Adrenal gland (tissue), 12 donors: Measurements from ENCODE around the gene ISG20L2. TPM values are rescaled to one million over a fixed set of nuclear protein-coding genes. Genes with fewer than 3 reads are reported as not detected.

Source experiments
- DNase-seq, 7 donors: peaks; one replicate each; pipeline ENCODE4 v3.0.0-alpha.2; 2019 to 2020
- H3K27ac ChIP-seq, 5 donors: fragments of 200-600 bp; sonication (generic) in 4 of 5; 1 replicate in 3 of 5; 2 replicates in 2 of 5; pipeline versions ENCODE4 v1.5.1 to v1.8.0; 2016 to 2020; ENCODE audit warnings: mild to moderate bottlenecking in 1 of 5
- H3K27me3 ChIP-seq: fragments of 200-600 bp; 2 replicates; pipeline ENCODE4 v1.8.0; 2021
- H3K36me3 ChIP-seq, 2 donors: fragments of 200-600 bp; replicated peaks in 1 of 2; 1 replicate in 1 of 2; 2 replicates in 1 of 2; pipeline versions ENCODE4 v1.5.1 to v1.8.0; 2018 to 2022
- H3K4me1 ChIP-seq, 2 donors: fragments of 200-600 bp; replicated peaks in 1 of 2; 1 replicate in 1 of 2; 2 replicates in 1 of 2; pipeline versions ENCODE4 v1.5.1 to v1.8.0; 2018 to 2021
- H3K4me3 ChIP-seq, 4 donors: fragments of 200-600 bp; sonication (generic) in 3 of 4; one replicate each; pipeline ENCODE4 v1.5.1; 2016 to 2018
- H3K9me3 ChIP-seq, 3 donors: fragments of 200-600 bp; sonication (generic) in 1 of 3; replicated peaks in 1 of 3; 1 replicate in 2 of 3; 2 replicates in 1 of 3; pipeline versions ENCODE4 v1.5.1 to v1.8.0; 2016 to 2021
- CTCF ChIP-seq, 6 experiments: fragments of 450-650 bp in 4 of 6; fragments of 200-600 bp in 2 of 6; sonication (generic) in 1 of 6; IDR thresholded peaks; 1 replicate in 5 of 6; 2 replicates in 1 of 6; pipeline versions ENCODE4 v1.5.1 to v1.8.0; 2016 to 2021; ENCODE audit warnings: antibody characterized with exemption in 6 of 6, mild to moderate bottlenecking in 2 of 6, moderate library complexity in 1 of 6
- POLR2A ChIP-seq, 2 donors: fragments of 450-650 bp; IDR thresholded peaks; one replicate each; pipeline ENCODE4 v1.6.1; 2017; ENCODE audit warnings: antibody characterized with exemption in 2 of 2, mild to moderate bottlenecking in 2 of 2, moderate library complexity in 1 of 2
- WGBS, 4 donors: extraction: QIAGEN DNeasy Blood & Tissue Kit in 2 of 4; methylation state at CpG; one replicate each; pipeline versions ENCODE4 v1.1.5 to v1.1.7; 2013 to 2017; 5-methylcytosine and 5-hydroxymethylcytosine counted together
- intact Hi-C, 2 donors: fragments of 100-400 bp; cut with DNase I; formaldehyde crosslinking; loops; one replicate each; pipeline versions ENCODE4 v1.14.1 to v1.15.0; 2022 to 2023
- polyA plus RNA-seq, 3 donors: library from polyadenylated mRNA; stranded (reverse); fragments of 200-250 nt in 2 of 3; fragments of 350-450 nt in 1 of 3; fragmentation: Illumina TruSeq in 1 of 3; extraction: RNeasy Lipid Tissue Mini Kit (QIAGEN cat#74804) in 1 of 3; gene quantifications; one replicate each; pipeline ENCODE4 v1.2.3, GENCODE V29; 2013 to 2014
- total RNA-seq, 9 donors: library from RNA; depleted of rRNA in 4 of 9; stranded (reverse); fragments of >200 nt in 4 of 9; fragments of 120-200 nt in 1 of 9; fragmentation: NEBNext Ultra II Directional in 1 of 9; extraction: Animal tissue kit (Norgen Biotek cat#: 25700) in 1 of 9; gene quantifications; one replicate each; pipeline versions ENCODE4 v1.1.0 to v1.2.4, GENCODE V29; 2013 to 2023
- donor health status: healthy with polysubstance abuse.
- donor health status: Bipolar disorder and iron deficiency.
- donor health status: DM: yes; HTN: yes; CAD: no.
- donor health status: DM: no; HTN: no; CAD: no.
- donor health status: DM: no; HTN: no; CAD: no.
- donor health status: DM: yes; HTN: yes; CAD: no.

ISG20L2 gene
- total and polyA plus RNA-seq, 12 donors = 5.5 to 40.0 (median 18.3) TPM

DNA sequence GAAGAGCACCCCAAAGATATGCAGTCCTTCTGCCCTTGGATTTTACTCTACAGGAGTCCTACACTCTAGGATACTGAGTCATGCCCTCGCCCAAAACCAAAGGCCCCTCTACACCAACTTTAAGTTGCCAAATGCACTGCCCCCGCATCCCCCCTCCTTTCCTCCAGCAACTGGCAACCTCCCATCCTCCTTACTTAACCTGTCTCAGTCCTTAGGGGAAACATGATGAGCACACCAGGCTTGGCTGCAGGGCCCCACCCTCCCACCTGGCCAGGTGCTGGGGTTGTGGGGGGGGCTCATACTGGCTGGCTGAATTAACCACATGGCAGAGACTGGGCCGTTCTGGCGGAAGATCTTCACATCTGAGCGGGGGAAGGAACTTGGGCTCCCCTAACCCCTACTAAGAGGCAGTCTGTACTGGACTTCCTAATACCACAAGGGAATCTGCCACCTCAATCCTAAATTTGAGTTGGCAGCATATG lies 21.7 kb upstream of the ISG20L2 start:
- TF ChIP-seq CTCF (IDR thresholded peaks at IDR 0.05) (no peak), POLR2A (IDR thresholded peaks at IDR 0.05) (peak in 1 of 2 donors; percentile 10)
- Histone ChIP-seq H3K27me3 (no peaks in the 10 kb centered on the region), H3K4me3 (peak overlapping the region in 3 of 4 donors; percentile 82 to 93 (median 87)), H3K27ac (peak overlapping the region; percentile 57 to 98 (median 97)), H3K9me3 (no peaks in the 10 kb centered on the region), H3K4me1 (peaks cover 60% of the 10 kb centered on the region in 2 donors), H3K36me3 (no peaks in the 10 kb centered on the region)
- intact Hi-C loops = no loop called here
- 3 to 6% (median 5%) methylated on average over 2 to 5 of the region's 5 CpGs for WGBS, 4 donors
- DNase-seq = peak in 5 of 7 donors; percentile 51 to 73 (median 54)

GRCh38 chr1:156749419-156750118 lies 21.0 kb upstream of the ISG20L2 start:
- Histone ChIP-seq H3K27ac (peak overlapping the region; percentile 57 to 98 (median 97)), H3K4me1 (peaks cover 60 to 63% of the 10 kb centered on the region in 2 donors), H3K9me3 (no peaks in the 10 kb centered on the region), H3K36me3 (no peaks in the 10 kb centered on the region), H3K27me3 (no peaks in the 10 kb centered on the region), H3K4me3 (peak overlapping the region in 3 of 4 donors; percentile 7 to 93 (median 87))
- WGBS, 4 donors = 37 to 61% (median 54%) methylated on average over 6 to 8 of the region's 8 CpGs
- TF ChIP-seq POLR2A (IDR thresholded peaks at IDR 0.05) (no peak), CTCF (IDR thresholded peaks at IDR 0.05) (peak in 1 of 6 experiments; percentile 3)
- DNase-seq = no peak
- intact Hi-C loops = no loop called here

DNA sequence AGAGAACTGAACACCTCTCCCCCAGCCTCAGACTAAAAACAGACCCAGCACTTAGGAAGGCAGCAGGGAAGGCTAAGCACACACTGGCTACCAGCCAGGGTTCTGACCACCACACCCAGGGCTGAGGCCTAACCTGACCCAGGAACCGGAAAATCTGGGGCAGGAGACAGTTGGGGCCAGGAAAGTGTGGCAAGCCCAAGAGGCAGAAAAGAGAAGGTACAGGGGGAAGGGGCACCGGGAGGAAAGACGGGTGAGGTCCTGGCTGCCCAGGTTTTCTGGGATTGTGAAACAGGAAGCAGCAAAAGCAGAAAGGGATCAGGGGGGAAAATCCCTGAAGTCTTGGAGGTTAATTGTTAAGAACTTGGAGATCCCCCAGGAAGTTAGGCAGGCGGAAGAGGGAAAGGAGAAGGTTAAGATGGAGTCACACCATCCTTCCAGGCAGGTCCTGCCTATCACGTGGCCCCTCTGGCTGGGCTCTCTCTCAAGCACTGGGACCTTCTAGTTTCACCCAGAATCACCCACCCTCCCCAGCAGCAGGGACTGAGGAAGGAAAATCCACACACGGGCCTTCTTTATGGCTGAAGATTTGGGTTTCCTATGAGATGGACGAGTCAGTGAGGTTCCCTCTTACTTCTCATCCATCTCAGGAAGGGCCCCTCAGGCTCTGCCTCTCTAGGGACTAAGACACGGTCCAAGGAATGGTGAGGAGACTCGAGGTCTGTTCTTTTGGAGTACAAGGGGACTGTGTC lies 20.3 kb upstream of the ISG20L2 start:
- 11 to 19% (median 17%) methylated on average over 9 of the region's 9 CpGs for WGBS, 4 donors
- TF ChIP-seq POLR2A (IDR thresholded peaks at IDR 0.05) (no peak), CTCF (IDR thresholded peaks at IDR 0.05) (no peak)
- no peaks in the 10 kb centered on the region for H3K27me3 ChIP-seq
- DNase-seq = peak in 5 of 7 donors; percentile 58 to 67 (median 59)
- peak overlapping the region in 2 of 4 donors; percentile 7 to 93 for H3K4me3 ChIP-seq
- H3K36me3 ChIP-seq = peaks cover 0 to 5% of the 10 kb centered on the region in 2 donors
- no peaks in the 10 kb centered on the region for H3K9me3 ChIP-seq
- H3K4me1 ChIP-seq = peaks cover 60 to 63% of the 10 kb centered on the region in 2 donors
- H3K27ac ChIP-seq = peak overlapping the region; percentile 88 to 98 (median 97)
- intact Hi-C loops = no loop called here
